Kidney (tissue), 14 donors: ENCODE measurements around the gene ABLIM3. TPM values are rescaled to one million over a fixed set of nuclear protein-coding genes. Genes with fewer than 3 reads are reported as not detected.

Experiments used
- DNase-seq, 5 donors: peaks; one replicate each; pipeline ENCODE4 v3.0.0-alpha.2; 2013 to 2020
- FAIRE-seq: peaks from 2 replicates; lab custom pipeline; 2012; peaks lifted over from hg19 to GRCh38; lab: Jason Lieb, UNC
- H3K27ac ChIP-seq, 2 donors: one replicate each; pipeline ENCODE4 v1.7.0; 2013; ENCODE audit warnings: low read depth in 2 of 2, low read length in 2 of 2, inconsistent platforms in 1 of 2
- H3K27me3 ChIP-seq: one replicate; pipeline ENCODE4 v1.7.1; 2013; ENCODE audit warnings: low read length, inconsistent platforms; ENCODE audit not compliant: control insufficient read depth, insufficient read depth
- H3K36me3 ChIP-seq, 3 donors: one replicate each; pipeline versions ENCODE4 v1.7.0 to v1.7.1; 2013; ENCODE audit warnings: low read length in 3 of 3, control low read depth in 1 of 3, inconsistent platforms in 1 of 3; ENCODE audit not compliant: insufficient read depth in 3 of 3, control insufficient read depth in 2 of 3
- H3K4me1 ChIP-seq, 3 donors: one replicate each; pipeline versions ENCODE4 v1.7.0 to v1.7.1; 2013; ENCODE audit warnings: low read length in 3 of 3, inconsistent platforms in 1 of 3, low read depth in 1 of 3; ENCODE audit not compliant: control insufficient read depth in 2 of 3, insufficient read depth in 2 of 3
- H3K4me3 ChIP-seq, 3 donors: one replicate each; pipeline versions ENCODE4 v1.7.0 to v1.8.1; 2013; ENCODE audit warnings: low read length in 3 of 3, control low read depth in 1 of 3, inconsistent platforms in 1 of 3
- H3K9ac ChIP-seq, 3 donors: one replicate each; pipeline versions ENCODE4 v1.7.0 to v1.7.1; 2013; ENCODE audit warnings: low read length in 3 of 3, control low read depth in 1 of 3, inconsistent platforms in 1 of 3
- H3K9me3 ChIP-seq, 3 donors: one replicate each; pipeline versions ENCODE4 v1.7.0 to v1.7.1; 2013; ENCODE audit warnings: low read length in 3 of 3, control low read depth in 1 of 3, inconsistent platforms in 1 of 3; ENCODE audit not compliant: control insufficient read depth in 2 of 3, insufficient read depth in 1 of 3
- CTCF ChIP-seq: IDR thresholded peaks from 3 replicates; pipeline ENCODE4 v1.5.1; 2012; ENCODE audit warnings: mild to moderate bottlenecking, moderate library complexity, borderline replicate concordance; ENCODE audit not compliant: insufficient read depth; ENCODE audit errors: extremely low read depth
- intact Hi-C: fragments of 100-400 bp; cut with DNase I; formaldehyde crosslinking; loops from one replicate; pipeline ENCODE4 v1.11.1; 2022
- polyA plus RNA-seq: library from polyadenylated mRNA; stranded (reverse); fragments of 350-450 nt; fragmentation: Illumina TruSeq; extraction: RNeasy Lipid Tissue Mini Kit (QIAGEN cat#74804); gene quantifications from one replicate; pipeline ENCODE4 v1.2.3, GENCODE V29; 2014; ENCODE audit warnings: low read depth, low replicate concordance; ENCODE audit not compliant: insufficient read depth
- total RNA-seq: library from RNA; stranded (reverse); fragmentation: NEBNext Ultra II Directional; extraction: Animal tissue kit (Norgen Biotek cat#: 25700); gene quantifications from one replicate; pipeline ENCODE4 v1.2.1, GENCODE V29; 2021
- donor health status: control.
- donor health status: control.
- donor health status: control.
- donor health status: control.
- donor health status: control.
- donor health status: DM: yes; HTN: yes; CAD: no.
- donor health status: Normal renal cell carcinoma (clear cell type).

ABLIM3 gene
- total and polyA plus RNA-seq, 2 donors from 2014 or later: 20.1 to 21.7 TPM

- no peak for DNase-seq
- no peak for FAIRE-seq
- intact Hi-C loops: loop anchor here (10.0 kb wide), 1 partner anchor 96 kb away; no protein-coding TSS in a partner anchor
These were observed 2.9 kb upstream of the ABLIM3 start for GRCh38 chr5:149138182-149138923.

GRCh38 chr5:149140197-149141002 lies 893 bp upstream of the ABLIM3 start:
- H3K4me1 ChIP-seq: peaks cover 0 to 10% (median 0%) of the 10 kb centered on the region in 3 donors
- no peak for TF ChIP-seq CTCF
- no peak overlapping the region for H3K27ac ChIP-seq
- H3K36me3 ChIP-seq: no peaks in the 10 kb centered on the region
- DNase-seq: no peak
- H3K4me3 ChIP-seq: no peak overlapping the region
- FAIRE-seq: no peak
- H3K9me3 ChIP-seq: no peaks in the 10 kb centered on the region
- intact Hi-C loops: no loop called here
- no peaks in the 10 kb centered on the region for H3K27me3 ChIP-seq
- H3K9ac ChIP-seq: no peak overlapping the region

More at GRCh38 chr5:149138182-149138923, 2.9 kb upstream of the ABLIM3 start:
- H3K36me3 ChIP-seq: no peaks in the 10 kb centered on the region
- H3K4me1 ChIP-seq: peaks cover 0 to 4% (median 0%) of the 10 kb centered on the region in 3 donors
- H3K9me3 ChIP-seq: no peaks in the 10 kb centered on the region
- TF ChIP-seq CTCF: no peak
- no peaks in the 10 kb centered on the region for H3K27me3 ChIP-seq
- no peak overlapping the region for H3K9ac ChIP-seq
- H3K4me3 ChIP-seq: no peak overlapping the region
- H3K27ac ChIP-seq: no peak overlapping the region

DNA sequence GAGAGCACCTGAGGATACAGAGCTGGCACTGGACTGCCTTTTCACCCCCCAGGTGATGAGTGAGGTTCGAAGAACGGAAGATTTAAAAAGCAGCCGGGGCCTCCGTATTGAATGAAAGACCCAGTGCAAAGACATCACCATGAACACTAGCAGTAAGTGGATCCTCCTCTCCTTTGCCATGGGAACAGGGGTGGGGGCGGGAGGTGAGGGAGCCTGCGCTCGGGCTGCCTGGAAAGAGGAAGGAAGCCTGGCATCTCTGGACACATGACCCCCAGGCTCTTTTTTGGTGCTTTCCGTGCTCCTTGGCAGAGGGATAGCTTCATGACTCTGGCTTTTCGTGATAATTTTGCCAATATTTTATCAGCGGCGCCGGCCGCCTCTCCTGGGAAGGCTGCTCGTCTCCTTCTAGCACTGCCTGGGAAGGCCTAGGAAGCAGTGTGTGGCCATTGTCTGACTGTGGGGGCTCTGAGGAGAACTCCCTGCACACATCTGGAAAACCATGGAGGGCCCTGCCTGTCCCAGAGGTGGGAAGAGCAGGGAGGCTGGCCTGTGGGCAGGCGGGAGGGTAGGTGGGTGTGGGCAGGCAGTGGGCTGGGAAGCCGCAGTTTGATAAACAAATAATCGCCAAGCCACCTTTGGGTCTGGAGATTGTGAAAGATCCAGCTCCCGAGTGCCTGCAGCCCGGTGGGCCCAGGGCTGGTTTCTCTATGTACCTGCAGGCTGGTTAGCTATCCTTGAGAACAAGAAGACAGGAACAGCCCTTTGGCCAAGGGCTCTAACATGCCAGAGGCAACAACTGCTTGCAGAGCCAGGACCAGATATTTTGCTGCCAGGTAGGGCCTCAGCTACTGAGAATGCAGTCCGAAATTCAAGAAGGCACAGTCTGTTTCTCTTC lies 911 bp downstream of the ABLIM3 start:
- Histone ChIP-seq H3K9ac (peak overlapping the region in 2 of 3 donors; percentile 43 to 68), H3K4me3 (peak overlapping the region in 2 of 3 donors; percentile 67 to 82)
- DNase-seq: peak in 4 of 5 donors; percentile 32 to 53 (median 46)

More for the DNA sequence above, 911 bp downstream of the ABLIM3 start:
- H3K9me3 ChIP-seq: no peaks in the 10 kb centered on the region
- peaks cover 0 to 10% (median 0%) of the 10 kb centered on the region in 3 donors for H3K4me1 ChIP-seq
- intact Hi-C loops: no loop called here
- no peak for TF ChIP-seq CTCF
- no peaks in the 10 kb centered on the region for H3K36me3 ChIP-seq
- peak overlapping the region; percentile 52 to 85 for H3K27ac ChIP-seq
- H3K27me3 ChIP-seq: no peaks in the 10 kb centered on the region
- FAIRE-seq: no peak
